HG03469 (cell line): ENCODE measurements around the gene ZDHHC22.

Experiments
- ATAC-seq: cut with Tn5 transposase; IDR thresholded peaks from one replicate; pipeline ENCODE4 v1.9.1; 2021; ENCODE audit warnings: mild to moderate bottlenecking, moderate library complexity, moderate number of reproducible peaks; ENCODE audit not compliant: unreplicated experiment

ZDHHC22 gene

DNA sequence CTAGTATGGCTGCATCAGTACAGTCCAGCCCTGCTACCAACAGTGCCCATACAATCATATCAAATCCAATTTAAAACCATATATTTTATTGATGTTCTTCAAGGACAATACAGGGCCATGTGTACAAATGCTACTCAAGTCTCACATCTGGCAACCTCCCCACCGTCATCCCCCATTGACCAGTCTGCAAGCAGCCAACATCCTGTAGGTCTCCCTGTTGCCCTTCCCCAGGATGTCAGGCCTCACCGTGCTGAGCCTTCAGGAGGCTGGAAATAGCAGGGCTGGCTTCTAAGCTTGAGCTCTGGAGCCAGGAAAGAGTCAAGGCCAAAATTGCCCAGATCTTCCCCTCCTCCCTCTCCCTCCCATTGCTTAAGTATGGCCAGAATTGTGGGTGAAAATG is 10.4 kb downstream of the ZDHHC22 start:
- no peak for ATAC-seq

DNA sequence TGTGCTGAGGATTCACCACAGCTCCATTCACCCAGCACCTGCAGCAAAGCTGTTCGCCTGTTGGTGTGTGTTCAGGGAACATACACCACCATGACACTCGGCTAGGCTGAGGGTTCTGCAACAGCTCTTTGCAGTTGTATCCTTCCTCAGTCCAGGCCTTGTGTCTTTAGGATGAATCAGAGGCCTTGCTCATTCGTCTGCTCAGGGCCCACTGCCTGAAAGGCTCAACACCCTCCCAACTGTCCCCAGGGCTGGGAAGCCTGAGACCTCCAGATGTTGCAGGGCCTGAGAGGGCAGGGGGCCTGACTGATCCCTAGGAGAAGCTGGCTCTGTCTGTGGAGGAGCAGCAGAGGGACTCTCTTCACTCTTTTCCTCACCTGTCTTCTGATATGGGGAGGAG is 11.2 kb downstream of the ZDHHC22 start:
- no peak for ATAC-seq

GRCh38 chr14:77128414-77128891 is 13.1 kb downstream of the ZDHHC22 start:
- no peak for ATAC-seq

GRCh38 chr14:77126461-77126990 is 15.1 kb downstream of the ZDHHC22 start:
- ATAC-seq, result no peak

- ATAC-seq, result no peak
These were observed 15.7 kb downstream of the ZDHHC22 start for GRCh38 chr14:77125823-77126325.

- no peak for ATAC-seq
These were observed 16.2 kb downstream of the ZDHHC22 start for GRCh38 chr14:77125281-77125801.

GRCh38 chr14:77124345-77125280 is 17.0 kb downstream of the ZDHHC22 start:
- no peak for ATAC-seq

DNA sequence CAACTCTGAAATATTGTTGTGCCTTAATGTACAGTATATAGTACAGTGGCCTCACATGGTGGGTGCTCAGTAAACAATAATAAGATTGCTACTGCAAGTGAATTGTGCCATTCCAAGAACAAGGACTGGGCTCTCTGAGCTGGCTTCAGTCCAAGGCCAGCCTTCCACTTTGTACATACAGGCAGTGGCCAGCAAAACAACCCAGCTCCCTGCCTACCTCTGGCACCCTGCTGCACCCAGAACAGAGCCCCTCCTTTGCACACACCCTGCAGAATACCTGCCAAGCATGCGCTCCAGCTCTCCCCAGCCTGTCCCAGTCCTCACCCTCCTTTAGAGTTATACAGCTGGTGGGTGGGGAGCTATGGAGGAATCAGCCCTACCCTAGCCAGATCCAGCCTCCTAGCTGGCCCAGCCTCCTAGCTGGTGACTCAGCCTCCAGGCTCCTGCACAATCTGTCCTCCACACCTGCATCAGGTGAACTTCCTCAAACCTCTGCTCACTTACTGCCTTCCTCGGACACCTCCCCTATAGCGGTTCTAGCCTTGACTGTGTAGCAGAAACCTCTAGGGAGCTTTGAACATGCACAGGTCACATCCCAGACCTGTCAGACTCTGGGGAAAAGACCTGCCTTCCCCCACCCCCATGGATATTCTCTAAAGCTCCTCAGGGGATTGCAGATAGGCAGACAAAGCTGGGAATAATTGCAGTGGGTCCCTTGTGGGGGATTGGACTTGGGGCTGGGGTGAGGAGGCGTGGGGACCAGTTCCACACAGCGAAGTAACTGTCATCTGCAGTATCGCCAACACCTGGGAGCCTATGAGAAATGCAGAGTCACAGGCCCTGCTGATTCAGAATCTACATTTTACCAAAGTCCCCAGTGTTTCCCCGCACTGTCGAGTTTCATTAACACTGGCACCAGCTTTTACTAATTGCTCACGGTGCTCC is 17.9 kb downstream of the ZDHHC22 start:
- no peak for ATAC-seq

- ATAC-seq, result no peak
These were observed 19.0 kb downstream of the ZDHHC22 start for GRCh38 chr14:77122526-77123125.

DNA sequence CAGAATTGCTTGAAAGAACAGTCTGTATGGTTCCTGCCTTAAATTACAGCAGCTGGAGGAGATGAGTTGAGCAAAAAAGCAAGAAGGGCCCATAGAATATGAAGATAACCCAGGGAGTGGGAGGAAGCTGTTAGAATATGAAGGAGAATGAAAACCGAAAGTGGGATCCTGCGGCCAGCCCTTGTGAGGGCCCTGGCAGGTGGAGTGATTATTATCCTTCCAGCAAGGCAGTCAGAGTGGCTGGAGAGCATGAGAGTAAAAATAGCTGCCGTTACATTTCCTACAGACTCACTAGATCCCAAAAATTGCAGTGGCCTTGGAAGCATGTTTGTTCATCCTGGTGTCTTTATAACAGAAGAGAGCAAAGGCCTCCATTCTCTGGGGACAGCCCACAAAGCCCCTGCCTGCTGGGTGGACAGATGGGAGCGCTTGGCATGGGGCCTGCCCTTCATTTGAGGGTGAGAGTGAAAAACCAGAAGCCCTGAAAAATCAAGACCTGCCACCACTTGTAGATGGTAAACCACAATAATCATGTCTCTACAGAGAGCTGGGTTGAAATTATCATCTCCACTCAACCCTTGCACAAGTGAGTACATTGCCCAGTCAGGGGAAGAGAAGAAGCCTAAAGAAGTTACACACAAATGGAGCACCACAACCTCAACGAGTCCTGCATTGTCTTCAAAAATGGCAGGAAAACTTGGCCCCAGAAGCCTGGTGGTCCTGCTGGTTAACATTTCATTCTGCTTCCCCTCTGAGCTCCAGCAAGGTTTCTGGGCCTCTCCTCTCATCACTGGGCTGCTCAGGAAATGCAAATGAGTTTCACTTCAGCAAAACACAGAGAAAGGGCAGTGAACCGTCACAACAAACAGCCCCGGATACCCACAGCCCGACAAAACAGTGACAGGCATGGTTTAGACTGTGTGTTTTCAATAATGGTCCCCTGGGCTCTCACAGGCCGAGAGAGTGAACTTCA is 20.5 kb downstream of the ZDHHC22 start:
- peak; percentile 52 for ATAC-seq

DNA sequence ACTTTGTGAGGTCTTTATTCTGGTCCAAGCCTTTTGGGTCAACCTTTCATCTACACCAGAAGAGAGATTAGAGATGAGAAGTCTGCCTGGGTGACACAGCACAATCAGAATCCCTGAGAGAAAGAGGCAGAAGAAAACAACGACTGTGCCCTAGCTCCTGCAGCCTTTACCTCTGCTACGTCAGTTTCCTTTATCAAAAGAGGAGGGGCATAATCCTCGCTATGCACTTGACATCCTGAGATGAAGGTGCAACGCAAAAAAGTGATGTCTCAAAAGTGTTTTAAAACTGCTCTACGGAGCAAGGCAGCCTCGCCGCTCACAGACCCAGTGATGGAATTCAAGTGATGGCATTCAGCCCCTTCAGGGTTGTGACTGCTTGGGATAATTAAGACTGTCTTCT is 21.7 kb downstream of the ZDHHC22 start:
- no peak for ATAC-seq

DNA sequence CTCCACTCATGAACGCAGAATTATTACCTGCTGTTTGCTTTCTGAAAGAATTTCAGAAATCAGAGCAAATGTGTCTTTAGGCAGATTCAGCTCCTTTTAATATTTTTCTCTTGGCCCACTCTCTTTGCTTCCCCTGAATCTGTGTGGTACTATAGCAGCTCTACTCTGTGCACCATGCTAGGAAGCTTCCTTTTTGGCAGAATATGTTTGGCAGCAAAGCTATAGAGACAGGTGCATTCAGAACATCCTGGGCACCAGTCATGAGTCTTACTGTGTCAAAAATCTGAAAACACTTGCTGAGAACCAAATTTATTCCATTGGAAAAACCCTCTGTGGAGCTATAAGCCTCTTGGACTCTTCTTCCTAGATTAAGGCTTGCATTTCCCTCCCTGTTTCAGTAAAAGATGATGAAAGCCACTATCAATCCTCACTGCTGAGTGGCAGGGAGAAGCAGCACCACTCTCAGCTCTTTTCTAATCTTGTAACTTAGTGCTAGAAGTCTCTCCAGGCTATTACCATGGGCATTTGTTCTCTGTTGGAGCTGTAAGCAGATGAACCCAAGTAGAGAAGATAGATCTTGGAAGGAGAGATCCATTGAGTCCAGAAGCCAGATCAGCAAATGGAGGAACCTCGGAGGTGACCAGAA is 25.3 kb downstream of the ZDHHC22 start:
- no peak for ATAC-seq

- ATAC-seq, result no peak
These were observed 27.0 kb downstream of the ZDHHC22 start for GRCh38 chr14:77114609-77115008.

DNA sequence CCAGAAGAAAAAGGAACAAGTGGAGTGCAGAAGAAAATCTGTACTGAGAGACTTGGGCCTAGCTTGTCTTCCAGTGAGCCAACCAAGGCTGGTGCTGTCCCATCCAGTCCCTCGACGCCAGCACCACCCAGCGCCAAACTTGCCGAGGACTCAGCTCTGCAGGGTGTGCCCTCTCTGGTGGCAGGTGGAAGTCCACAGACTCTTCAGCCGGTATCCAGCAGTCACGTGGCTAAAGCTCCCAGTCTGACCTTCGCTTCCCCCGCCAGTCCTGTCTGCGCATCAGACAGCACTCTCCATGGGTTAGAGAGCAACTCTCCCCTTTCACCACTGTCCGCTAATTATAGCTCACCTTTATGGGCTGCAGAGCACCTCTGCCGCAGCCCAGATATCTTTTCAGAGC is 27.9 kb downstream of the ZDHHC22 start:
- no peak for ATAC-seq

- ATAC-seq, result no peak
These were observed 30.6 kb downstream of the ZDHHC22 start for GRCh38 chr14:77111021-77111420.

DNA sequence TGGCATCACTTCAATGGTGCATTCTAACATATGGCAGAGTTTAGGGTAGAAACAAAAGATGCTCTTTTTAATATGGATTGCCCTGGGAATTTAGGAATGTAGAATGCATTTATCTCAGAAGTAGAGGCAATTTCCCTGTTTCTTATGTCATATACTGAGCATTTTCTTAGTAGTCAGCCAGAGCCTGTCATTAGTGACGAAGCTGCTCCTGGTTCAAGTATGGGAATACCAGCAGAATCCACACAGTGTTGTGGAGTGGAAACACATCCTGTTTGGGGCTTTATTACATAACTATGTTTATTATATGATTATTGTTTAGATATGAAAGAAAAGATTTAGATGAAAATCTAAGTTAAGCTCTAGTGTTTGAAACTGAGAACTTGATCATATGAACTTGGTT is 31.3 kb downstream of the ZDHHC22 start:
- no peak for ATAC-seq

DNA sequence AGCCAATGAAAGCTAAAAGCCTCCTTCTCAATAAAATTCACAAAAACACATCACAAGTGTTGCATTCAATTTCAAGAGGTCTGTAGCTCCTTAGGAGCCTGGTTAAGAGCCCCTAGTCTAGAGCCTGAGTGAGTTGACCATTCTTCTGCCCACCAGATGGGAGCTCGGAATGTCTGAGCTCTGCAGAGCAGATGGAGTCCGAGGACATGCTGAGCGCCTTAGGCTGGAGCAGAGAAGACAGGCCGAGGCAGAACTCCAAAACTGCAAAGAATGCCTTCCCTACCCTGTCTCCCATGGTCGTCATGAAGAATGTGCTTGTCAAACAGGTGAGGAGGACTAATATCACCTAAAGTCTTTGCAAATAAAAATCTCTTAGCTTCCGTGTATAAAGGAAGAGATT is 31.9 kb downstream of the ZDHHC22 start:
- ATAC-seq, result no peak

GRCh38 chr14:77108753-77109152 is 32.8 kb downstream of the ZDHHC22 start:
- ATAC-seq, result no peak

GRCh38 chr14:77107228-77107627 is 34.4 kb downstream of the ZDHHC22 start:
- no peak for ATAC-seq
